HEK293 (cell line): ENCODE measurements around the gene HOXA6.
A peak's percentile ranks its signal among the peaks of the same experiment; 100 is the strongest.

Source experiments
- CTCF ChIA-PET: fragments of 350-600 bp; formaldehyde crosslinking; extraction: SDS; loops from one replicate; lab custom pipeline; 2021; ENCODE audit warnings: antibody characterized with exemption; lab: Yijun Ruan, JAX
- POLR2A ChIA-PET: fragments of 300-600 bp; formaldehyde crosslinking; extraction: SDS; loops from one replicate; lab custom pipeline; 2020; ENCODE audit warnings: antibody characterized with exemption, inconsistent platforms; lab: Yijun Ruan, JAX
- H3K27ac ChIP-seq: fragments of 200-500 bp; sonication (Bioruptor generic); 2 replicates; pipeline ENCODE4 v1.5.1; 2014; ENCODE audit warnings: low read depth, low read length, control low read depth, inconsistent platforms; ENCODE audit errors: extremely low read depth
- H3K36me3 ChIP-seq, 2 experiments: fragments of 200-500 bp in 1 of 2; sonication (Bioruptor generic) in 1 of 2; 1 replicate in 1 of 2; 2 replicates in 1 of 2; pipeline ENCODE4 v1.5.1; 2014 to 2017; ENCODE audit warnings: inconsistent platforms in 2 of 2, low read length in 2 of 2; ENCODE audit not compliant: control insufficient read depth in 2 of 2, insufficient read depth in 1 of 2
- H3K4me1 ChIP-seq: fragments of 200-500 bp; sonication (Bioruptor generic); 2 replicates; pipeline ENCODE4 v1.5.1; 2014; ENCODE audit warnings: mild to moderate bottlenecking, low read length, inconsistent platforms; ENCODE audit not compliant: control insufficient read depth, insufficient read depth
- H3K4me3 ChIP-seq: 2 replicates; pipeline ENCODE4 v1.5.1; 2011; ENCODE audit warnings: low read depth, mild to moderate bottlenecking, control low read depth, low read length, moderate library complexity
- H3K9me3 ChIP-seq: fragments of 200-500 bp; sonication (Bioruptor generic); 2 replicates; pipeline ENCODE4 v1.5.1; 2014; ENCODE audit warnings: low read depth, low read length, inconsistent platforms; ENCODE audit not compliant: control insufficient read depth, insufficient read depth
- FEZF1 ChIP-seq: fragments of 450-650 bp; formaldehyde crosslinking; IDR thresholded peaks from 2 replicates; pipeline ENCODE4 v1.5.1; 2016; ENCODE audit warnings: missing biosample characterization, missing genetic modification characterization
- GFI1B ChIP-seq: fragments of 450-650 bp; formaldehyde crosslinking; IDR thresholded peaks from 2 replicates; pipeline ENCODE4 v1.5.1; 2016; ENCODE audit warnings: missing biosample characterization, missing genetic modification characterization
- KLF10 ChIP-seq: fragments of 450-650 bp; IDR thresholded peaks from 2 replicates; pipeline ENCODE4 v1.5.1; 2018; ENCODE audit warnings: missing biosample characterization, mild to moderate bottlenecking, missing genetic modification characterization
- KLF16 ChIP-seq: fragments of 450-650 bp; formaldehyde crosslinking; IDR thresholded peaks from 2 replicates; pipeline ENCODE4 v1.5.1; 2017; ENCODE audit warnings: missing biosample characterization, missing genetic modification characterization
- SP2 ChIP-seq: fragments of 450-650 bp; formaldehyde crosslinking; IDR thresholded peaks from 2 replicates; pipeline ENCODE4 v1.5.1; 2016; ENCODE audit warnings: missing biosample characterization, missing genetic modification characterization
- ZFP37 ChIP-seq: fragments of 450-650 bp; formaldehyde crosslinking; IDR thresholded peaks from 2 replicates; pipeline ENCODE4 v1.5.1; 2016; ENCODE audit warnings: missing biosample characterization, missing genetic modification characterization
- ZNF324 ChIP-seq: fragments of 450-650 bp; formaldehyde crosslinking; IDR thresholded peaks from 2 replicates; pipeline ENCODE4 v1.5.1; 2016; ENCODE audit warnings: missing biosample characterization, missing genetic modification characterization
- ZNF335 ChIP-seq: fragments of 450-650 bp; formaldehyde crosslinking; conservative IDR thresholded peaks from 2 replicates; pipeline ENCODE4 v1.5.1; 2016; ENCODE audit warnings: missing biosample characterization, missing genetic modification characterization
- ZNF341 ChIP-seq: fragments of 450-650 bp; formaldehyde crosslinking; IDR thresholded peaks from 2 replicates; pipeline ENCODE4; 2016; ENCODE audit warnings: low read depth, missing biosample characterization, missing genetic modification characterization
- ZNF366 ChIP-seq: fragments of 450-650 bp; formaldehyde crosslinking; conservative IDR thresholded peaks from 2 replicates; pipeline ENCODE4 v1.5.1; 2016; ENCODE audit warnings: missing biosample characterization, missing genetic modification characterization
- ZNF426 ChIP-seq: fragments of 450-650 bp; formaldehyde crosslinking; IDR thresholded peaks from 2 replicates; pipeline ENCODE4 v1.5.1; 2017; ENCODE audit warnings: missing biosample characterization, missing genetic modification characterization, mild to moderate bottlenecking, inconsistent platforms, moderate library complexity
- ZNF433 ChIP-seq: fragments of 450-650 bp; formaldehyde crosslinking; IDR thresholded peaks from 2 replicates; pipeline ENCODE4 v1.5.1; 2016; ENCODE audit warnings: missing biosample characterization, missing genetic modification characterization, low read depth
- ZNF548 ChIP-seq: fragments of 450-650 bp; formaldehyde crosslinking; IDR thresholded peaks from 2 replicates; pipeline ENCODE4 v1.5.1; 2016; ENCODE audit warnings: missing biosample characterization, missing genetic modification characterization
- ZNF596 ChIP-seq: fragments of 450-650 bp; IDR thresholded peaks from 2 replicates; pipeline ENCODE4 v1.5.0; 2018; ENCODE audit warnings: missing biosample characterization, mild to moderate bottlenecking, missing genetic modification characterization, moderate library complexity
- ZNF624 ChIP-seq: fragments of 450-650 bp; formaldehyde crosslinking; IDR thresholded peaks from 2 replicates; pipeline ENCODE4 v1.5.1; 2017; ENCODE audit warnings: missing biosample characterization, missing genetic modification characterization
- ZNF843 ChIP-seq: fragments of 450-650 bp; formaldehyde crosslinking; IDR thresholded peaks from 2 replicates; pipeline ENCODE4 v1.5.1; 2016; ENCODE audit warnings: missing biosample characterization, missing genetic modification characterization
- ZSCAN16 ChIP-seq: fragments of 450-650 bp; formaldehyde crosslinking; IDR thresholded peaks from 2 replicates; pipeline ENCODE4 v1.5.1; 2016; ENCODE audit warnings: missing biosample characterization, missing genetic modification characterization
- ZSCAN30 ChIP-seq: fragments of 450-650 bp; IDR thresholded peaks from 2 replicates; pipeline ENCODE4 v1.5.1; 2018; ENCODE audit warnings: missing biosample characterization, mild to moderate bottlenecking, missing genetic modification characterization, moderate library complexity
- TF ChIP-seq, protein P1 (sequence below): fragments of 450-650 bp; formaldehyde crosslinking; conservative IDR thresholded peaks from 2 replicates; pipeline ENCODE4 v1.5.1; 2016; ENCODE audit warnings: low read depth, missing biosample characterization, missing genetic modification characterization
- TF ChIP-seq, protein P2 (sequence below): fragments of 450-650 bp; formaldehyde crosslinking; IDR thresholded peaks from 2 replicates; pipeline ENCODE4 v1.5.1; 2016; ENCODE audit warnings: missing biosample characterization, missing genetic modification characterization
- TF ChIP-seq, protein P3 (sequence below): fragments of 450-650 bp; formaldehyde crosslinking; IDR thresholded peaks from 2 replicates; pipeline ENCODE4 v1.5.1; 2016; ENCODE audit warnings: missing biosample characterization, missing genetic modification characterization
- TF ChIP-seq, protein P4 (sequence below): fragments of 450-650 bp; formaldehyde crosslinking; IDR thresholded peaks from 2 replicates; pipeline ENCODE4 v1.5.1; 2016; ENCODE audit warnings: missing biosample characterization, missing genetic modification characterization
- TF ChIP-seq, protein P5 (sequence below): fragments of 450-650 bp; formaldehyde crosslinking; IDR thresholded peaks from 2 replicates; pipeline ENCODE4 v1.5.1; 2016; ENCODE audit warnings: missing biosample characterization, missing genetic modification characterization

The HOXA6 gene

DNA sequence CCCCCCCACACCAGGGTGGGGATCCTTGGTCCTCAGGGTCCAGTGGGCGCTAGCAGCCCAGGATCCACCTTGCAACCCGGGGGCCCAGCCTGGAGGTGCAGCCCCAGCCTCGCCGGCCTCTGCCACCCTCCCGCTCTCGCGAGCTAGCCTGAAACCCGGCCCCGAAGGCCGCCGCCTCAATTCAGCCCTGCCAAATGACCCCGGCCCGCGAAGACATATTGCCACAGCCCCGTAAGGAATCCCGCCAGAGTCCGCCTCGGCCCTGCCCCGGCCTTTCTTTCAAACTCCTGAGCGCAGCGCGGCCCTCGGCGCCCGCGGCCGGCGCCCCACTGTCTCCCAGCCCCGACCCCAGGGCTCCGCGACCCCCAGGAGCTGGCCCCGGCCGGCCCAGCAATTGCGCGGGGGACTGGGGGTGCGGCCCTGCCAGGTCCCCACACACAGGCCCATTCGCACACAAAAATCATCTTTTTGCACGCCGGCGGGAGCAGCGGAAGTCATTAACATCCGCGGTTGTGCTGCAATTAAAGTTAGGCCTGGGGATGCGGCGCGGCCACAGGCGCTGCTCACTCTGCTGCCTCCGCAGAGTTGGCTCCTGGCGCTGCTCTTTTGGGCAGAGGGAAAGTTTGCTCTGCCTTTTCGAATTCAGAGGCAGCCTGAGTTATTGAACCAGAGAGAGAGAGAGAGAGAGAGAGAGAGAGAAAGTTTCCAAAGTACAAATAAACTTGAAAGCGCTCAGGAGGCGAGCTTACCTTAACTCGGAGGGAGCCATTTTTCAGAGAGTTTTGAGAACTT, 8.0 kb downstream of the HOXA6 start (continued):
- TF ChIP-seq, protein P1, sequence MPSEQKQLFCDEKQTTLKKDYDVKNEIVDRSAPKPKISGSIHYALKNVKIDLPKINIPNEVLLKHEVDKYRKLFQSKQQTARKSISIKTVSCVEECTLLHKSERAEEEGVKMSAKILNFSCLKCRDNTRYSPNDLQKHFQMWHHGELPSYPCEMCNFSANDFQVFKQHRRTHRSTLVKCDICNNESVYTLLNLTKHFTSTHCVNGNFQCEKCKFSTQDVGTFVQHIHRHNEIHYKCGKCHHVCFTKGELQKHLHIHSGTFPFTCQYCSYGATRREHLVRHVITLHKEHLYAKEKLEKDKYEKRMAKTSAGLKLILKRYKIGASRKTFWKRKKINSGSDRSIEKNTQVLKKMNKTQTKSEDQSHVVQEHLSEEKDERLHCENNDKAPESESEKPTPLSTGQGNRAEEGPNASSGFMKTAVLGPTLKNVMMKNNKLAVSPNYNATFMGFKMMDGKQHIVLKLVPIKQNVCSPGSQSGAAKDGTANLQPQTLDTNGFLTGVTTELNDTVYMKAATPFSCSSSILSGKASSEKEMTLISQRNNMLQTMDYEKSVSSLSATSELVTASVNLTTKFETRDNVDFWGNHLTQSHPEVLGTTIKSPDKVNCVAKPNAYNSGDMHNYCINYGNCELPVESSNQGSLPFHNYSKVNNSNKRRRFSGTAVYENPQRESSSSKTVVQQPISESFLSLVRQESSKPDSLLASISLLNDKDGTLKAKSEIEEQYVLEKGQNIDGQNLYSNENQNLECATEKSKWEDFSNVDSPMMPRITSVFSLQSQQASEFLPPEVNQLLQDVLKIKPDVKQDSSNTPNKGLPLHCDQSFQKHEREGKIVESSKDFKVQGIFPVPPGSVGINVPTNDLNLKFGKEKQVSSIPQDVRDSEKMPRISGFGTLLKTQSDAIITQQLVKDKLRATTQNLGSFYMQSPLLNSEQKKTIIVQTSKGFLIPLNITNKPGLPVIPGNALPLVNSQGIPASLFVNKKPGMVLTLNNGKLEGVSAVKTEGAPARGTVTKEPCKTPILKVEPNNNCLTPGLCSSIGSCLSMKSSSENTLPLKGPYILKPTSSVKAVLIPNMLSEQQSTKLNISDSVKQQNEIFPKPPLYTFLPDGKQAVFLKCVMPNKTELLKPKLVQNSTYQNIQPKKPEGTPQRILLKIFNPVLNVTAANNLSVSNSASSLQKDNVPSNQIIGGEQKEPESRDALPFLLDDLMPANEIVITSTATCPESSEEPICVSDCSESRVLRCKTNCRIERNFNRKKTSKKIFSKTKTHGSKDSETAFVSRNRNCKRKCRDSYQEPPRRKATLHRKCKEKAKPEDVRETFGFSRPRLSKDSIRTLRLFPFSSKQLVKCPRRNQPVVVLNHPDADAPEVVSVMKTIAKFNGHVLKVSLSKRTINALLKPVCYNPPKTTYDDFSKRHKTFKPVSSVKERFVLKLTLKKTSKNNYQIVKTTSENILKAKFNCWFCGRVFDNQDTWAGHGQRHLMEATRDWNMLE = no peak
- TF ChIP-seq ZFP37 (0 out of 2 replicates have a peak, but pooled peaks have one; percentile 13), ZNF596 (tag by site-specific recombination) (peak; percentile 98), ZNF548 (tag by site-specific recombination) (no peak), ZNF335 (peak; percentile 15; the same call in 1 of the 2 replicates), ZSCAN30 (peak; percentile 23; the same call in 1 of the 2 replicates), ZSCAN16 (tag by site-specific recombination) (no peak)
- TF ChIP-seq, protein P2, sequence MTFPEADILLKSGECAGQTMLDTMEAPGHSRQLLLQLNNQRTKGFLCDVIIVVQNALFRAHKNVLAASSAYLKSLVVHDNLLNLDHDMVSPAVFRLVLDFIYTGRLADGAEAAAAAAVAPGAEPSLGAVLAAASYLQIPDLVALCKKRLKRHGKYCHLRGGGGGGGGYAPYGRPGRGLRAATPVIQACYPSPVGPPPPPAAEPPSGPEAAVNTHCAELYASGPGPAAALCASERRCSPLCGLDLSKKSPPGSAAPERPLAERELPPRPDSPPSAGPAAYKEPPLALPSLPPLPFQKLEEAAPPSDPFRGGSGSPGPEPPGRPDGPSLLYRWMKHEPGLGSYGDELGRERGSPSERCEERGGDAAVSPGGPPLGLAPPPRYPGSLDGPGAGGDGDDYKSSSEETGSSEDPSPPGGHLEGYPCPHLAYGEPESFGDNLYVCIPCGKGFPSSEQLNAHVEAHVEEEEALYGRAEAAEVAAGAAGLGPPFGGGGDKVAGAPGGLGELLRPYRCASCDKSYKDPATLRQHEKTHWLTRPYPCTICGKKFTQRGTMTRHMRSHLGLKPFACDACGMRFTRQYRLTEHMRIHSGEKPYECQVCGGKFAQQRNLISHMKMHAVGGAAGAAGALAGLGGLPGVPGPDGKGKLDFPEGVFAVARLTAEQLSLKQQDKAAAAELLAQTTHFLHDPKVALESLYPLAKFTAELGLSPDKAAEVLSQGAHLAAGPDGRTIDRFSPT (tag by site-specific recombination) = 0 out of 2 replicates have a peak, but pooled peaks have one; percentile 12
- TF ChIP-seq, protein P3, sequence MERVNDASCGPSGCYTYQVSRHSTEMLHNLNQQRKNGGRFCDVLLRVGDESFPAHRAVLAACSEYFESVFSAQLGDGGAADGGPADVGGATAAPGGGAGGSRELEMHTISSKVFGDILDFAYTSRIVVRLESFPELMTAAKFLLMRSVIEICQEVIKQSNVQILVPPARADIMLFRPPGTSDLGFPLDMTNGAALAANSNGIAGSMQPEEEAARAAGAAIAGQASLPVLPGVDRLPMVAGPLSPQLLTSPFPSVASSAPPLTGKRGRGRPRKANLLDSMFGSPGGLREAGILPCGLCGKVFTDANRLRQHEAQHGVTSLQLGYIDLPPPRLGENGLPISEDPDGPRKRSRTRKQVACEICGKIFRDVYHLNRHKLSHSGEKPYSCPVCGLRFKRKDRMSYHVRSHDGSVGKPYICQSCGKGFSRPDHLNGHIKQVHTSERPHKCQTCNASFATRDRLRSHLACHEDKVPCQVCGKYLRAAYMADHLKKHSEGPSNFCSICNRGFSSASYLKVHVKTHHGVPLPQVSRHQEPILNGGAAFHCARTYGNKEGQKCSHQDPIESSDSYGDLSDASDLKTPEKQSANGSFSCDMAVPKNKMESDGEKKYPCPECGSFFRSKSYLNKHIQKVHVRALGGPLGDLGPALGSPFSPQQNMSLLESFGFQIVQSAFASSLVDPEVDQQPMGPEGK (tag by site-specific recombination) = peak; percentile 89

DNA sequence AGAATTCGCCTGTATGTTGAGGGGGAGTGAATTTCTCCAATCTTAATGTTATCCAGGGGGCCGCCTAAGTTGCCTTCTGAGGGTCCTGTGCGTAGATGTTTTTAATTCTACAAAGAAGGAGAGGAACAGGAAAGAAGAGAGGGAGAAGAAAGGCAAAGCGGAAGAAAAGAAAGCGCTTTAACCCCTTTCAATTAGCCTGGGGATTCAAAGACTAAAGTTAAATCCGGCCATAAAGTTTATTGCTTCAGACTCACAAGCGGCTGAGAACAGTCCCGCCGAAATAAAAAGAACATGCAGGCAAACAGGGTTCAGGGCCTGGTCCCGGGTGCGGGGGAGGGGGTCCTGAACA, 8.6 kb downstream of the HOXA6 start:
- H3K36me3 ChIP-seq = peaks cover 0 to 34% of the 10 kb centered on the region in 2 experiments; a peak in 1 of 3 replicates
- ChIA-PET CTCF (no interaction called here), POLR2A (interaction anchor here (0.6 kb wide), 1 partner anchor 18 kb away, joined by 3 read pairs; no protein-coding TSS in a partner anchor)
- H3K4me1 ChIP-seq = peaks cover 38% of the 10 kb centered on the region
- H3K27ac ChIP-seq = peak overlapping the region; percentile 98; the same call in 1 of the 2 replicates
- H3K4me3 ChIP-seq = no peak overlapping the region
- no peaks in the 10 kb centered on the region for H3K9me3 ChIP-seq
- TF ChIP-seq ZNF324 (tag by site-specific recombination) (no peak), ZNF426 (peak; percentile 5; the same call in 1 of the 2 replicates), ZNF843 (tag by site-specific recombination) (no peak), KLF16 (tag by site-specific recombination) (no peak), GFI1B (tag by site-specific recombination) (no peak), KLF10 (tag by site-specific recombination) (no peak), ZNF341 (tag by site-specific recombination) (no peak), ZNF366 (peak; percentile 53), ZNF433 (tag by site-specific recombination) (no peak), ZNF624 (no peak), FEZF1 (peak; percentile 87), SP2 (tag by site-specific recombination) (no peak), ZNF335 (peak; percentile 73)
- TF ChIP-seq, protein P4, sequence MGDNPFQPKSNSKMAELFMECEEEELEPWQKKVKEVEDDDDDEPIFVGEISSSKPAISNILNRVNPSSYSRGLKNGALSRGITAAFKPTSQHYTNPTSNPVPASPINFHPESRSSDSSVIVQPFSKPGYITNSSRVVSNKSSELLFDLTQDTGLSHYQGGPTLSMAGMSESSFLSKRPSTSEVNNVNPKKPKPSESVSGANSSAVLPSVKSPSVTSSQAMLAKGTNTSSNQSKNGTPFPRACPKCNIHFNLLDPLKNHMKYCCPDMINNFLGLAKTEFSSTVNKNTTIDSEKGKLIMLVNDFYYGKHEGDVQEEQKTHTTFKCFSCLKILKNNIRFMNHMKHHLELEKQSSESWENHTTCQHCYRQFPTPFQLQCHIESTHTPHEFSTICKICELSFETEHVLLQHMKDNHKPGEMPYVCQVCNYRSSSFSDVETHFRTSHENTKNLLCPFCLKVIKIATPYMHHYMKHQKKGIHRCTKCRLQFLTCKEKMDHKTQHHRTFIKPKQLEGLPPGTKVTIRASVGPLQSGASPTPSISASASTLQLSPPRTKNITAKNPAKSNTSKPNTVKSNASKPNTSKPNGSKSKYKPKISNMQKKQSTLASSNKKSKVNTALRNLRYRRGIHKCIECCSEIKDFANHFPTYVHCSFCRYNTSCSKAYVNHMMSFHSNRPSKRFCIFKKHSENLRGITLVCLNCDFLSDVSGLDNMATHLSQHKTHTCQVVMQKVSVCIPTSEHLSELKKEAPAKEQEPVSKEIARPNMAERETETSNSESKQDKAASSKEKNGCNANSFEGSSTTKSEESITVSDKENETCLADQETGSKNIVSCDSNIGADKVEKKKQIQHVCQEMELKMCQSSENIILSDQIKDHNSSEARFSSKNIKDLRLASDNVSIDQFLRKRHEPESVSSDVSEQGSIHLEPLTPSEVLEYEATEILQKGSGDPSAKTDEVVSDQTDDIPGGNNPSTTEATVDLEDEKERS (tag by site-specific recombination) = no peak
- TF ChIP-seq, protein P5, sequence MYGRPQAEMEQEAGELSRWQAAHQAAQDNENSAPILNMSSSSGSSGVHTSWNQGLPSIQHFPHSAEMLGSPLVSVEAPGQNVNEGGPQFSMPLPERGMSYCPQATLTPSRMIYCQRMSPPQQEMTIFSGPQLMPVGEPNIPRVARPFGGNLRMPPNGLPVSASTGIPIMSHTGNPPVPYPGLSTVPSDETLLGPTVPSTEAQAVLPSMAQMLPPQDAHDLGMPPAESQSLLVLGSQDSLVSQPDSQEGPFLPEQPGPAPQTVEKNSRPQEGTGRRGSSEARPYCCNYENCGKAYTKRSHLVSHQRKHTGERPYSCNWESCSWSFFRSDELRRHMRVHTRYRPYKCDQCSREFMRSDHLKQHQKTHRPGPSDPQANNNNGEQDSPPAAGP (tag by site-specific recombination) = no peak
